MM.1S (cell line): ENCODE data around the gene OGFR.

ENCODE experiments used
- DNase-seq: peaks from one replicate; pipeline ENCODE4 v3.0.0-alpha.2; 2015
- H2AFZ ChIP-seq: fragments of 300-600 bp; sonication (generic); 2 replicates; pipeline ENCODE4 v1.6.0; 2016; ENCODE audit warnings: antibody characterized with exemption, low read length
- H3F3A ChIP-seq: fragments of 300-600 bp; sonication (generic); 2 replicates; pipeline ENCODE4 v1.6.1; 2016; ENCODE audit warnings: mild to moderate bottlenecking, antibody characterized with exemption, low read length, moderate library complexity, mixed read lengths; ENCODE audit not compliant: insufficient read depth
- H3K27ac ChIP-seq: fragments of 300-600 bp; sonication (generic); 2 replicates; pipeline ENCODE4 v1.5.1; 2016; ENCODE audit warnings: mild to moderate bottlenecking, low read length
- H3K27me3 ChIP-seq: fragments of 300-600 bp; sonication (generic); replicated peaks from 2 replicates; pipeline ENCODE4 v1.6.0; 2016; ENCODE audit warnings: low read length; ENCODE audit not compliant: insufficient read depth
- H3K36me3 ChIP-seq: fragments of 300-600 bp; sonication (generic); replicated peaks from 2 replicates; pipeline ENCODE4 v1.6.1; 2016; ENCODE audit warnings: mild to moderate bottlenecking, low read length, mixed read lengths; ENCODE audit not compliant: insufficient read depth
- H3K4me1 ChIP-seq: fragments of 300-600 bp; sonication (generic); 2 replicates; pipeline ENCODE4 v1.6.1; 2016; ENCODE audit warnings: low read length, mixed read lengths
- H3K4me2 ChIP-seq: fragments of 300-600 bp; sonication (generic); 2 replicates; pipeline ENCODE4 v1.6.0; 2016; ENCODE audit warnings: low read depth, low read length
- H3K4me3 ChIP-seq: fragments of 300-600 bp; sonication (generic); 2 replicates; pipeline ENCODE4 v1.5.1; 2016; ENCODE audit warnings: low read length, mixed read lengths
- H3K79me2 ChIP-seq: fragments of 300-600 bp; sonication (generic); 2 replicates; pipeline ENCODE4 v1.6.1; 2016; ENCODE audit warnings: mixed run types, low read length, mixed read lengths
- H3K9ac ChIP-seq: fragments of 300-600 bp; sonication (generic); 2 replicates; pipeline ENCODE4 v1.6.1; 2016; ENCODE audit warnings: low read length, mixed read lengths
- H3K9me2 ChIP-seq: fragments of 300-600 bp; sonication (generic); replicated peaks from 2 replicates; pipeline ENCODE4 v1.6.1; 2016; ENCODE audit warnings: mild to moderate bottlenecking, low read length, mixed read lengths; ENCODE audit not compliant: insufficient read depth
- H3K9me3 ChIP-seq: fragments of 300-600 bp; sonication (generic); replicated peaks from 2 replicates; pipeline ENCODE4 v1.6.1; 2016; ENCODE audit warnings: mild to moderate bottlenecking, low read length, mixed read lengths; ENCODE audit not compliant: insufficient read depth
- H4K20me1 ChIP-seq: fragments of 300-600 bp; sonication (generic); 2 replicates; pipeline ENCODE4 v1.6.1; 2016; ENCODE audit warnings: mild to moderate bottlenecking, low read length, moderate library complexity, mixed read lengths; ENCODE audit not compliant: insufficient read depth
- CTCF ChIP-seq: fragments of 300-600 bp; sonication (generic); IDR thresholded peaks from 2 replicates; pipeline ENCODE4 v1.5.1; 2016; ENCODE audit warnings: antibody characterized with exemption, low read length, mixed read lengths
- EZH2 ChIP-seq: fragments of 300-600 bp; sonication (generic); optimal IDR thresholded peaks from 2 replicates; pipeline ENCODE3; 2017; ENCODE audit warnings: low read depth, mild to moderate bottlenecking, antibody characterized with exemption, low read length, mixed read lengths
- EZH2phosphoT487 ChIP-seq: fragments of 300-600 bp; sonication (generic); IDR thresholded peaks from 2 replicates; pipeline ENCODE4 v1.6.1; 2018; ENCODE audit warnings: antibody characterized with exemption, low read length

Gene OGFR

DNA sequence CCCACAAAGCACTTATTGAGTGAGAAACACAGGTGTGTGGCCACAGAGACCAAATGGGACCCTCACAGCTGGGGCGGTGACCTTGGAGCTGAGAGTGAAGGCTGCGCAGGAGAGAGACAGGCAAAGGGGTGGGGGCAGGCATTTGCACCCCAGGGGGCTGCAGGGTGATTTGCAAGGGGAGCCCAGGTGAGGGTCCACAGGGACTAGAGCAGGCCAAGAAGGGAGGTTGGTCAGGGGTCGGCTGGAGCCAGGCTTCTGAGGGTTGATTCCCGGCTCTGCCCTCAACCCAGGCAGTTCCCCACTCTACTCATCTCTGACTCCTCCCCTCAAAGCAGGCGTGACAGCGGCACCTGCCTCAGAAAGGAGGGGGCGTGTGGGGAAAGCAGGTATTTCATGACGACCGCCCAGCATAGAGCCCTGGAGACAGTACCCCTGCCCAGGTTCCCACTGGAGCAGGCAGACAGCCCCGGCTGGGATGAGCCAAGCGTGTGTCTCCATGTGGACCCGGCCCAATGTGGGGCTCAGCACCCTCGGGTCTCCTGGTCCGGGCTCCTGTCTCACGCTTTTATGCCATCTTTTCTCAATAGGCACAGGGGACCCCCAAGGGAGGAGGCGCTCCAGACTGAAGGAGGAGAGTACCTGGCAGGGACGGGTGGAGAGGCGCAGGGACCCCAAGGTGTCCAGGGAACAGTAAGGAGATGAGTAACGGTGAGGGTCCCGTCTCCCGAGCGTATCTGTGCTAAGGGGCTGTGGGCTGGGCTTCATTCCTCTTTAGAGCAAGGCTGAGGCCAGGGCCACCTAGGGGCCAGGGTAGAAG is 11.5 kb upstream of the OGFR start:
- peaks cover 11% of the 10 kb centered on the region for H3K4me1 ChIP-seq
- DNase-seq = no peak
- peaks cover 18% of the 10 kb centered on the region for H3F3A ChIP-seq
- TF ChIP-seq EZH2 (no peak), CTCF (no peak), EZH2phosphoT487 (no peak)
- peaks cover 10% of the 10 kb centered on the region for H3K79me2 ChIP-seq
- H3K9me3 ChIP-seq = no peaks in the 10 kb centered on the region
- H3K9me2 ChIP-seq = no peaks in the 10 kb centered on the region
- peak overlapping the region; percentile 81 for H3K4me2 ChIP-seq
- peak overlapping the region; percentile 39; the same call in 1 of the 2 replicates for H3K27ac ChIP-seq
- peak overlapping the region; percentile 71 for H2AFZ ChIP-seq
- peak overlapping the region; percentile 50; the same call in 1 of the 2 replicates for H3K9ac ChIP-seq
- no peaks in the 10 kb centered on the region for H4K20me1 ChIP-seq
- H3K4me3 ChIP-seq = peak overlapping the region; percentile 34; the same call in 1 of the 2 replicates
- no peaks in the 10 kb centered on the region for H3K36me3 ChIP-seq
- peaks cover 27% of the 10 kb centered on the region for H3K27me3 ChIP-seq

DNA sequence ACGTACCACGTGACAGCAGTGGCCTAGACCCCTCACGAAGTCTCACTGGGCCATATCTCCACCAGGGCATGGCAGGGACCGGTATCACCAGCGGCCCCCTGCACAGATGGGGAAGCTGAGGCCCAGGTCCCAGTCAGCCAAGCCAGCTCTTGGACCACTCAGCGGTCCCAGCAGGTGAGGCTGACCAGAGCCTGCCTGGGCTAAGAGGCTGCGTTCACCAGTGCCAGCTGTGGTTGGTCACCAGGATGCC is 11.0 kb upstream of the OGFR start:
- Histone ChIP-seq H3K9me3 (no peaks in the 10 kb centered on the region), H3K4me2 (peak overlapping the region; percentile 81), H3K36me3 (no peaks in the 10 kb centered on the region), H3K9ac (peak overlapping the region; percentile 50; the same call in 1 of the 2 replicates), H3K27me3 (peaks cover 22% of the 10 kb centered on the region), H3K4me3 (peak overlapping the region; percentile 34; the same call in 1 of the 2 replicates), H4K20me1 (no peaks in the 10 kb centered on the region), H3F3A (peaks cover 18% of the 10 kb centered on the region), H3K27ac (peak overlapping the region; percentile 39; the same call in 1 of the 2 replicates), H3K9me2 (no peaks in the 10 kb centered on the region), H3K79me2 (peaks cover 10% of the 10 kb centered on the region), H3K4me1 (peaks cover 11% of the 10 kb centered on the region), H2AFZ (peak overlapping the region; percentile 71)
- no peak for TF ChIP-seq EZH2phosphoT487
- no peak for TF ChIP-seq CTCF
- no peak for TF ChIP-seq EZH2
- DNase-seq = no peak

GRCh38 chr20:62794007-62794724 is 10.5 kb upstream of the OGFR start:
- H3K4me1 ChIP-seq = peaks cover 11% of the 10 kb centered on the region

More at GRCh38 chr20:62794007-62794724, 10.5 kb upstream of the OGFR start:
- peak overlapping the region; percentile 91 for H3K4me3 ChIP-seq
- H2AFZ ChIP-seq = peak overlapping the region; percentile 95
- H3K9me3 ChIP-seq = no peaks in the 10 kb centered on the region
- no peaks in the 10 kb centered on the region for H4K20me1 ChIP-seq
- TF ChIP-seq EZH2 (no peak), CTCF (no peak), EZH2phosphoT487 (no peak)
- peaks cover 17% of the 10 kb centered on the region for H3K27me3 ChIP-seq
- peak overlapping the region; percentile 100 for H3K4me2 ChIP-seq
- no peaks in the 10 kb centered on the region for H3K36me3 ChIP-seq
- no peaks in the 10 kb centered on the region for H3K9me2 ChIP-seq
- peak overlapping the region; percentile 82 for H3K27ac ChIP-seq
- H3F3A ChIP-seq = peaks cover 18% of the 10 kb centered on the region
- peaks cover 10% of the 10 kb centered on the region for H3K79me2 ChIP-seq
- DNase-seq = peak; percentile 93
- H3K9ac ChIP-seq = peak overlapping the region; percentile 90
